HepG2 (cell line): ENCODE measurements around the gene PDE4D. TPM values are rescaled to one million over a fixed set of nuclear protein-coding genes. Genes with fewer than 3 reads are reported as not detected.

ENCODE experiments used
- AHR ChIP-seq: IDR thresholded peaks from 2 replicates; pipeline ENCODE4 v1.6.1; 2018; ENCODE audit warnings: missing genetic modification reagents, missing compliant biosample characterization
- ZNF30 ChIP-seq: sonication (generic); formaldehyde crosslinking; IDR thresholded peaks from 2 replicates; pipeline ENCODE4 v1.5.0; 2020; ENCODE audit warnings: mild to moderate bottlenecking, missing genetic modification reagents
- polyA plus RNA-seq, 8 experiments: library from polyadenylated mRNA; depleted of rRNA in 3 of 8; stranded (reverse) in 7 of 8; unstranded in 1 of 8; fragments of >200 nt; fragmentation: Illumina TruSeq in 4 of 8; extraction: Trizol in 4 of 8; gene quantifications; 2 replicates each; pipeline versions ENCODE4 v1.2.1 to v1.2.3, GENCODE V29; 2011 to 2016; ENCODE audit warnings: low read depth in 4 of 8, missing spikeins in 1 of 8, mixed read lengths in 1 of 8; ENCODE audit not compliant: insufficient read depth in 1 of 8
- total RNA-seq, 5 experiments: library from RNA; depleted of rRNA; stranded (reverse); fragments of >200 nt; fragmentation: Illumina TruSeq; extraction: Trizol; gene quantifications; 2 replicates each; pipeline ENCODE4 v1.2.3, GENCODE V29; 2016; ENCODE audit warnings: low read depth in 1 of 5
- TF ChIP-seq, protein P1 (sequence below): sonication (generic); formaldehyde crosslinking; IDR thresholded peaks from 2 replicates; pipeline ENCODE4 v1.4.0; 2020; ENCODE audit warnings: missing genetic modification reagents
- TF ChIP-seq, protein P2 (sequence below): sonication (generic); formaldehyde crosslinking; IDR thresholded peaks from 2 replicates; pipeline ENCODE4 v1.8.1; 2022; ENCODE audit warnings: mild to moderate bottlenecking, missing genetic modification reagents
- TF ChIP-seq, protein P3 (sequence below): sonication (generic); formaldehyde crosslinking; IDR thresholded peaks from 2 replicates; pipeline ENCODE4 v1.5.1; 2020; ENCODE audit warnings: missing genetic modification reagents, mild to moderate bottlenecking, borderline replicate concordance

The PDE4D gene
- total and polyA plus RNA-seq, 2 of the 13 experiments (the other 11 are each of a cell fraction or from before 2014, with no cell fraction given): 7.0 to 12.2 TPM

DNA sequence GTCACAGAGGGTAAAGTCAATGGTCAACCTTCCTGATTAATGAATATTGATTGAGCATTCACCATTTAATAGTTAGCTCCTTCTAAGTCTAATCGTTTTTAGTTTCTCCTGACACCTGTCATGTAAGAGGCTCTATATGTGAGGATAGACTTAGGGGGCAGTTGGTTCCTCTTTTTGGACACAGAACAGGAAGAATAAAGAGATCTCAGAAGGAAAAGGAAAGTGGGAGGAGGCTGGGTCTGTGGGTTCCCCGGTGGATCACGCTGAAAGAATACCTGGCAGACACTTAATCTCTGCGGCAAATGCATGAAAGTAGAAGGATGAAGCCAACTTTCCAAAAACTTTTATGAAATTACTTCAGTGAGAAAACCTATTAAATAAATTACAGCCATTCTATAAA lies 98.4 kb downstream of the PDE4D start (continued):
- TF ChIP-seq, protein P1, sequence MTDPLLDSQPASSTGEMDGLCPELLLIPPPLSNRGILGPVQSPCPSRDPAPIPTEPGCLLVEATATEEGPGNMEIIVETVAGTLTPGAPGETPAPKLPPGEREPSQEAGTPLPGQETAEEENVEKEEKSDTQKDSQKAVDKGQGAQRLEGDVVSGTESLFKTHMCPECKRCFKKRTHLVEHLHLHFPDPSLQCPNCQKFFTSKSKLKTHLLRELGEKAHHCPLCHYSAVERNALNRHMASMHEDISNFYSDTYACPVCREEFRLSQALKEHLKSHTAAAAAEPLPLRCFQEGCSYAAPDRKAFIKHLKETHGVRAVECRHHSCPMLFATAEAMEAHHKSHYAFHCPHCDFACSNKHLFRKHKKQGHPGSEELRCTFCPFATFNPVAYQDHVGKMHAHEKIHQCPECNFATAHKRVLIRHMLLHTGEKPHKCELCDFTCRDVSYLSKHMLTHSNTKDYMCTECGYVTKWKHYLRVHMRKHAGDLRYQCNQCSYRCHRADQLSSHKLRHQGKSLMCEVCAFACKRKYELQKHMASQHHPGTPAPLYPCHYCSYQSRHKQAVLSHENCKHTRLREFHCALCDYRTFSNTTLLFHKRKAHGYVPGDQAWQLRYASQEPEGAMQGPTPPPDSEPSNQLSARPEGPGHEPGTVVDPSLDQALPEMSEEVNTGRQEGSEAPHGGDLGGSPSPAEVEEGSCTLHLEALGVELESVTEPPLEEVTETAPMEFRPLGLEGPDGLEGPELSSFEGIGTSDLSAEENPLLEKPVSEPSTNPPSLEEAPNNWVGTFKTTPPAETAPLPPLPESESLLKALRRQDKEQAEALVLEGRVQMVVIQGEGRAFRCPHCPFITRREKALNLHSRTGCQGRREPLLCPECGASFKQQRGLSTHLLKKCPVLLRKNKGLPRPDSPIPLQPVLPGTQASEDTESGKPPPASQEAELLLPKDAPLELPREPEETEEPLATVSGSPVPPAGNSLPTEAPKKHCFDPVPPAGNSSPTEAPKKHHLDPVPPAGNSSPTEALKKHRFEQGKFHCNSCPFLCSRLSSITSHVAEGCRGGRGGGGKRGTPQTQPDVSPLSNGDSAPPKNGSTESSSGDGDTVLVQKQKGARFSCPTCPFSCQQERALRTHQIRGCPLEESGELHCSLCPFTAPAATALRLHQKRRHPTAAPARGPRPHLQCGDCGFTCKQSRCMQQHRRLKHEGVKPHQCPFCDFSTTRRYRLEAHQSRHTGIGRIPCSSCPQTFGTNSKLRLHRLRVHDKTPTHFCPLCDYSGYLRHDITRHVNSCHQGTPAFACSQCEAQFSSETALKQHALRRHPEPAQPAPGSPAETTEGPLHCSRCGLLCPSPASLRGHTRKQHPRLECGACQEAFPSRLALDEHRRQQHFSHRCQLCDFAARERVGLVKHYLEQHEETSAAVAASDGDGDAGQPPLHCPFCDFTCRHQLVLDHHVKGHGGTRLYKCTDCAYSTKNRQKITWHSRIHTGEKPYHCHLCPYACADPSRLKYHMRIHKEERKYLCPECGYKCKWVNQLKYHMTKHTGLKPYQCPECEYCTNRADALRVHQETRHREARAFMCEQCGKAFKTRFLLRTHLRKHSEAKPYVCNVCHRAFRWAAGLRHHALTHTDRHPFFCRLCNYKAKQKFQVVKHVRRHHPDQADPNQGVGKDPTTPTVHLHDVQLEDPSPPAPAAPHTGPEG (CRISPR knock-in tag): no peak
- TF ChIP-seq AHR (CRISPR knock-in tag) (no peak), ZNF30 (CRISPR knock-in tag) (no peak)
- TF ChIP-seq, protein P2, sequence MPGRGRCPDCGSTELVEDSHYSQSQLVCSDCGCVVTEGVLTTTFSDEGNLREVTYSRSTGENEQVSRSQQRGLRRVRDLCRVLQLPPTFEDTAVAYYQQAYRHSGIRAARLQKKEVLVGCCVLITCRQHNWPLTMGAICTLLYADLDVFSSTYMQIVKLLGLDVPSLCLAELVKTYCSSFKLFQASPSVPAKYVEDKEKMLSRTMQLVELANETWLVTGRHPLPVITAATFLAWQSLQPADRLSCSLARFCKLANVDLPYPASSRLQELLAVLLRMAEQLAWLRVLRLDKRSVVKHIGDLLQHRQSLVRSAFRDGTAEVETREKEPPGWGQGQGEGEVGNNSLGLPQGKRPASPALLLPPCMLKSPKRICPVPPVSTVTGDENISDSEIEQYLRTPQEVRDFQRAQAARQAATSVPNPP (CRISPR knock-in tag): no peak
- TF ChIP-seq, protein P3, sequence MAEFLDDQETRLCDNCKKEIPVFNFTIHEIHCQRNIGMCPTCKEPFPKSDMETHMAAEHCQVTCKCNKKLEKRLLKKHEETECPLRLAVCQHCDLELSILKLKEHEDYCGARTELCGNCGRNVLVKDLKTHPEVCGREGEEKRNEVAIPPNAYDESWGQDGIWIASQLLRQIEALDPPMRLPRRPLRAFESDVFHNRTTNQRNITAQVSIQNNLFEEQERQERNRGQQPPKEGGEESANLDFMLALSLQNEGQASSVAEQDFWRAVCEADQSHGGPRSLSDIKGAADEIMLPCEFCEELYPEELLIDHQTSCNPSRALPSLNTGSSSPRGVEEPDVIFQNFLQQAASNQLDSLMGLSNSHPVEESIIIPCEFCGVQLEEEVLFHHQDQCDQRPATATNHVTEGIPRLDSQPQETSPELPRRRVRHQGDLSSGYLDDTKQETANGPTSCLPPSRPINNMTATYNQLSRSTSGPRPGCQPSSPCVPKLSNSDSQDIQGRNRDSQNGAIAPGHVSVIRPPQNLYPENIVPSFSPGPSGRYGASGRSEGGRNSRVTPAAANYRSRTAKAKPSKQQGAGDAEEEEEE (CRISPR knock-in tag): no peak
